GM12873 (cell line): Measurements from ENCODE around the gene C11orf58.

Experiments used
- TF ChIP-seq, protein P1 (sequence below): IDR thresholded peaks from 2 replicates; pipeline ENCODE4 v1.5.1; 2012; ENCODE audit warnings: low read depth, mild to moderate bottlenecking, moderate library complexity, low read length, control low read depth; ENCODE audit not compliant: insufficient read depth; ENCODE audit errors: missing control alignments

Gene C11orf58

DNA sequence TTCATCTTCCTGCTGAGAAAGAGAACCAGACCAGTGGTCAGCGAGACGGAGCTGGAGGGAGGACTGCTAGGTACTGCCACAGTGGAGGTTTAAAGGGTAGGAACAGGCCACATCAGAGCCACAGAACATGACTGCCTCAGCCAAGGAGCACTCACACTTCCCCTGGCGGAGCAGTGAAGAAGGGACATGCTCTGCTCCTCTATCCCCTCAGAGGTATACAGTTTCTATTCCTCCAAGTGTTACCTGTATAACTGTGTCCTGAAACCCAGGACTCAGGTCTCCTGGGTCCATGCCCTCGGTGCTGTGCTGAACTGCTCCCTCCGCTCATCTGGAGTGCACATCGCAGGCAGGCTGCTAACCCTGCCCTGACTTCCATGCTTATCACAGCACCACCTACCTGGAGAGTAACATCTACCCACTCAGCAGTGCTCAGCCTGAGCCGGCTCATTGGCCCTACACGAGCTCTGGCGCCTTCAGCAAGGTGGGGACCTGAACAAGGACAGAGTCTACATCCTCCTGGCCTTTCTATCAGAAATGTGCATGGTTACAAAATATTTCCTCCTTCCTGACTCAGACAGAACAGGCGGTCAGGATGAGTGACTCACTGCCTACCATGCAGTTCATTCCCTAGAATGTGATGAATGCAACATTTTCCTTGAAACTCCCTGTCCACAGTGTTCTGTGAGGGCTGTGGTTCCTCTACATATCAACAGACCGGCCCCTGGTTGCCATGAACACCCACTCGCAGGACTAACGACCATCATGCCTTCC is 52.9 kb downstream of the C11orf58 start:
- TF ChIP-seq, protein P1, sequence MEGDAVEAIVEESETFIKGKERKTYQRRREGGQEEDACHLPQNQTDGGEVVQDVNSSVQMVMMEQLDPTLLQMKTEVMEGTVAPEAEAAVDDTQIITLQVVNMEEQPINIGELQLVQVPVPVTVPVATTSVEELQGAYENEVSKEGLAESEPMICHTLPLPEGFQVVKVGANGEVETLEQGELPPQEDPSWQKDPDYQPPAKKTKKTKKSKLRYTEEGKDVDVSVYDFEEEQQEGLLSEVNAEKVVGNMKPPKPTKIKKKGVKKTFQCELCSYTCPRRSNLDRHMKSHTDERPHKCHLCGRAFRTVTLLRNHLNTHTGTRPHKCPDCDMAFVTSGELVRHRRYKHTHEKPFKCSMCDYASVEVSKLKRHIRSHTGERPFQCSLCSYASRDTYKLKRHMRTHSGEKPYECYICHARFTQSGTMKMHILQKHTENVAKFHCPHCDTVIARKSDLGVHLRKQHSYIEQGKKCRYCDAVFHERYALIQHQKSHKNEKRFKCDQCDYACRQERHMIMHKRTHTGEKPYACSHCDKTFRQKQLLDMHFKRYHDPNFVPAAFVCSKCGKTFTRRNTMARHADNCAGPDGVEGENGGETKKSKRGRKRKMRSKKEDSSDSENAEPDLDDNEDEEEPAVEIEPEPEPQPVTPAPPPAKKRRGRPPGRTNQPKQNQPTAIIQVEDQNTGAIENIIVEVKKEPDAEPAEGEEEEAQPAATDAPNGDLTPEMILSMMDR = no peak

DNA sequence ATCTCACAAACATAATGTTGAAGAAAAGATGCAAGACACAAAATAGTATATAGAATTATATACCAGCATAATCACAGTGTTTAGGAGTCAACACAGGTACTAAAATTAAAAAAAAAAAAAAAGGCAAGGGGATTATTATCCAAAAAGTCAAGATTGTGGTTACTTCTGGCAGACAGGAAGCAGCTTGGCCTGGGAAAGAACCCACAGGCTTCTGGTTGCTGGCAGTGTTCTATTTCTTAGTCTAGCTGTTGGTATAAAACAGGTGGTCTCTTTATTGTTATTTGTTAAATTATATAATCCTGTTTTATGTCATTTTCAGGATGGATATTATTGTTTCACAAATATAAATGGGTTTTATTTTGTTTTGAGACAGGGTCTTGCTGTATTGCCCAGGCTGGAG is 54.0 kb downstream of the C11orf58 start:
- TF ChIP-seq, protein P1 = no peak

DNA sequence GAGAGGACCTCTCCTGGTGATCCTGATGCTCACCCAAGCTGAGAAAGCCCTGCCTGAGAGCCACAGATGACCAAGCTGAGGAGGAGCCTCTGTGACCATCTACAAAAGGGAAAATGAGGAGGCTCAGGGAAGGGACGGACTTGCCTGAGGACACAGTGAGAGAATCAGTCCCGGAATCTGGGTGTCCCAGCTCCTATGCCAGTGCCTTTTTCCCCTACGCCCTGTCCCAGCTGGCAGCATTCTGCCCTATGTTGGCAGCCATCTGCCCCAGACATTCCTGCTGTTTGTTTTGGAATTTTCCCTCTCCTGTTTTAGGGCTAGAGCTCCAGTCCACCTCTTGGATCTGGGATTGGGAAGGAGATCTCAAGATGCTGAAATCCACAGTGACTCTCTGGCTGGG is 54.6 kb downstream of the C11orf58 start:
- TF ChIP-seq, protein P1 = no peak

DNA sequence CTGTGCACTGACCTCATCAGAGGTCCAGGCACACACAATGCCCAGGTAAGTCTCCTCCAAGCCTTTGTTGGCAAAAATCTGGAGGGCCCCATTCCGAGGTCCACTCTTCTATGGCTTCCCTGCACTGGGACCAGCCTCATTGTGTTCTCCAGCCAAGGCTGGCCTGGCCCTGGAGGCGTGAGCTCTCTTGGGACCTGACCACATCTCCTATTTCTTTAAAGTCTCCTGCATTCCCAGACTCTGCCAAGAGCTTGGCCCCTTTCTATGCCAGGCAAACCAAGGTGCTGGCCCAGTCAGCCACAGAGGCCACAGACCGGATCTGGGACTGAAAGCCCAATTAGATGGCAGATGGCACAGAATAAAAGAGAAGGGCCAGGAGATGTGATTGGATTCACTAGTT is 55.1 kb downstream of the C11orf58 start:
- TF ChIP-seq, protein P1 = no peak

DNA sequence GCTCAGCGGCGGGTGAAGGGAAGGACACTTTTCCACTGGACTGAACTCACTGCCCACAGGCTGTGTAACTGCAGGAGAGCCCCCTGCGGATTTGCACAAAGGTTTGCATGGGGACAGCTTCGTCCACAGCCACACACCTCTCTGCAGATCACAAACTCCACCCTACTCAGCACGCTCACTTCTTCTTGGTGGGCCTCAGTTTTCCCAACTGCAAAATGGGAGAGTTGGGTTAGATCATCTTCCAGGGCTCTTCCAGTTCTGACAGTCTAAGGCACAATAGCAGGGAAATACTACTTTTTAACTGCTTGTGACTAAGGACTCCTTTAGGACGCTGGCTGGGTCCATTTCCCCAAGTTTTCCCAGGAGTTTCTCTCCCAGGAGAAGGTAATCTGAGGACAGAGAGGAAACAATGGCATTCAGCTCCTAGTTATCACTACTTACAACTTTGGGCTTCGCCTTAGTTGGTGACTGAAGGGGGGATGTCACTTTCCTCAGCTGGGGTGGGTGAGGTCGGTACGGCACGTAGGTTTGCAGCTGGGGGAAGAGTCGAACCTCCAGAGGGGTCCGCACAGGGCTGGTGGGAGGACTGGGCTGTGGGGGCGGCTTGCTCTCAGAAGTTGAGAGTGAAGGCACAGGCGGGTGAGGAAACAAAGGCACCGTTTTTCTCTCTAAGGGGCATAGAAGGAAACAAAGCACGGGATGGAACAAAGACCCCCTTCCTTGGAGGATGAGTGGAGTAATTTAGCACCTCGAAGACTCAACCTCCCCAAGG is 55.8 kb downstream of the C11orf58 start:
- TF ChIP-seq, protein P1 = no peak

DNA sequence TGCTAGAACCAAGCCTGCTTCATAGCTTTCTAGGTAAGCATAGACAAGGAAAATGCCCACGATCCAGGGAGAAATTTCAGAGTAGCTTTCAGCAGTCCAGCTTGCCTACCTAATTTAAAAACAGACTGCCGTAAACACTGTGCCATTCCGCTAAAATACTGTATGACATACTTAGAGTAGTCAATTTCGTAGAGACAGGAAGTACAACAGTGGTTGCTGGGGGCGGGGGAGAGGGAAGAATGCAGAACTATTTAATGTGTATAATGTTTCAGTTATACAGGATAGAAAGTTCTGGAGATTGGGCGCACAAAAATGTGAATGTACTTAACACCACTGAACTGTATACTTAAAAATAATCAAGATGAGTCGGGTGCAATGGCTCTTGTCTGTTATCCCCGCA is 56.7 kb downstream of the C11orf58 start:
- TF ChIP-seq, protein P1 = no peak

DNA sequence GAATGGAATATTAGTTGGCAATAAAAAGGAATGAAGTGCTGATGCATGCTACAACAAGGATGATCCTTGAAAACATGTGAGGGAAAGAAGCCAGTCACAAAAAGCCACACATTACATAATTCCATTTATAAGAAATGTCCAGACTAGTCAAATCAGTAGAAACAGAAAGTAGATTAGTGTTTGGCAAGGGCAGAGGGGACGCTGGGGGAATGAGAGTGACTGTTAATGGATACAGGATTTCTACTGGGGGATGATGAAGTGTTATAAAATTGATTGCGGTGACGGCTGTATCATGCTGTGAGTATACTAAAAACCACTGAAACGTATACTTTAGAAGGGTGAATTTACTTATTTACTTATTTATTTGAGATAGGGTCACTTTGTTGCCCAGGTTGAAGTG is 57.9 kb downstream of the C11orf58 start:
- TF ChIP-seq, protein P1 = no peak
